ENCODE results near the gene NHS. TPM values are rescaled to one million over a fixed set of nuclear protein-coding genes. Genes with fewer than 3 reads are reported as not detected.

NHS gene
- polyA plus RNA-seq, 1 donor (not counting 4 experiments of a cell fraction or from before 2014, with no cell fraction given) = 5.4 TPM

DNA sequence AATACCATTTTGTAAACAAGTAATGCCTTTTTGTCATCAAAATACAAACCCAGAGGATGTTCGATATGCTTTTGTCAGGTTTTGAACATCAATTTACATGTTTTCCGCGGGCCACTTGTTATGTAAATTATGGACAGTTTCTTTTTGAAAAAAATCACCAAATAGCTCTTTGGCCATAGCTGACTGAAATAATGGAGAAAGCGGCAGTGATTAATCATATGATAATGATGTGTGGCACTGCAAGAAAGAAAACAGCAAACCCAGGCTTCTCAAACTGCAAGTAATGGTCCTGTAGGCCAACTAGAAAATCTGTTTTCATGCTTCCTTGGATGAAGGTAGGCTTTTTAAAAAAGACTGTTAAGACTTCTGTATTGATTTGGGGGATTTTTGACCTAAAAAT lies 346.7 kb downstream of the NHS start:
- TF ChIP-seq EZH2 (IDR thresholded peaks at IDR 0.05; ENCODE audit: low read length) = no peak
- TF ChIP-seq, protein P1, sequence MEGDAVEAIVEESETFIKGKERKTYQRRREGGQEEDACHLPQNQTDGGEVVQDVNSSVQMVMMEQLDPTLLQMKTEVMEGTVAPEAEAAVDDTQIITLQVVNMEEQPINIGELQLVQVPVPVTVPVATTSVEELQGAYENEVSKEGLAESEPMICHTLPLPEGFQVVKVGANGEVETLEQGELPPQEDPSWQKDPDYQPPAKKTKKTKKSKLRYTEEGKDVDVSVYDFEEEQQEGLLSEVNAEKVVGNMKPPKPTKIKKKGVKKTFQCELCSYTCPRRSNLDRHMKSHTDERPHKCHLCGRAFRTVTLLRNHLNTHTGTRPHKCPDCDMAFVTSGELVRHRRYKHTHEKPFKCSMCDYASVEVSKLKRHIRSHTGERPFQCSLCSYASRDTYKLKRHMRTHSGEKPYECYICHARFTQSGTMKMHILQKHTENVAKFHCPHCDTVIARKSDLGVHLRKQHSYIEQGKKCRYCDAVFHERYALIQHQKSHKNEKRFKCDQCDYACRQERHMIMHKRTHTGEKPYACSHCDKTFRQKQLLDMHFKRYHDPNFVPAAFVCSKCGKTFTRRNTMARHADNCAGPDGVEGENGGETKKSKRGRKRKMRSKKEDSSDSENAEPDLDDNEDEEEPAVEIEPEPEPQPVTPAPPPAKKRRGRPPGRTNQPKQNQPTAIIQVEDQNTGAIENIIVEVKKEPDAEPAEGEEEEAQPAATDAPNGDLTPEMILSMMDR (optimal IDR thresholded peaks at IDR 0.05 in 1 of 3, IDR thresholded peaks at IDR 0.05 in 1 of 3, conservative IDR thresholded peaks at IDR 0.05 in 1 of 3; ENCODE audit: extremely low read depth in 1 of 3, insufficient read depth in 2 of 3, low read length in 3 of 3) = no peak
- no peaks in the 10 kb centered on the region for H3K9me3 ChIP-seq (ENCODE audit: control insufficient read depth, low read depth, low read length)
- no peak for FAIRE-seq
- no peaks in the 10 kb centered on the region for H4K20me1 ChIP-seq (ENCODE audit: control insufficient read depth, extremely low read depth, insufficient read depth, low read length)
- H3K4me2 ChIP-seq (ENCODE audit: control insufficient read depth, extremely low read depth, insufficient read depth, low read depth, low read length) = no peak overlapping the region
- dilution Hi-C loops (cut with MboI; ENCODE audit: extremely low pct_ligation_motif_present, low sequenced_read_pairs) = no loop called here
- peaks cover 0 to 1% of the 10 kb centered on the region in 2 experiments for H3K36me3 ChIP-seq (ENCODE audit: control insufficient read depth in 2 of 2, extremely low read depth in 1 of 2, insufficient read depth in 2 of 2, low read length in 2 of 2)
- H3K27me3 ChIP-seq (ENCODE audit: control insufficient read depth, extremely low read depth, insufficient read depth, low read length) = no peaks in the 10 kb centered on the region
- no peaks in the 10 kb centered on the region for H3K4me1 ChIP-seq (ENCODE audit: control insufficient read depth, extremely low read depth, insufficient read depth, low read length)
- no peaks in the 10 kb centered on the region for H3K79me2 ChIP-seq (ENCODE audit: control insufficient read depth, insufficient read depth, low read length)
- no peak overlapping the region for H3K9ac ChIP-seq (ENCODE audit: control insufficient read depth, extremely low read depth, insufficient read depth, low read length)
- H3K4me3 ChIP-seq (ENCODE audit: control insufficient read depth in 2 of 3, extremely low read depth in 1 of 3, insufficient read depth in 2 of 3, low read depth in 1 of 3, low read length in 3 of 3) = no peak overlapping the region
- no peak overlapping the region for H2AFZ ChIP-seq (ENCODE audit: control insufficient read depth, low read length)
- H3K27ac ChIP-seq (ENCODE audit: control insufficient read depth, insufficient read depth, low read length) = no peak overlapping the region
- no peaks in the 10 kb centered on the region for H3K9me1 ChIP-seq (ENCODE audit: control insufficient read depth, extremely low read depth, insufficient read depth, low read length)
- DNase-seq (ENCODE audit: low read depth, low spot score) = no peak

DNA sequence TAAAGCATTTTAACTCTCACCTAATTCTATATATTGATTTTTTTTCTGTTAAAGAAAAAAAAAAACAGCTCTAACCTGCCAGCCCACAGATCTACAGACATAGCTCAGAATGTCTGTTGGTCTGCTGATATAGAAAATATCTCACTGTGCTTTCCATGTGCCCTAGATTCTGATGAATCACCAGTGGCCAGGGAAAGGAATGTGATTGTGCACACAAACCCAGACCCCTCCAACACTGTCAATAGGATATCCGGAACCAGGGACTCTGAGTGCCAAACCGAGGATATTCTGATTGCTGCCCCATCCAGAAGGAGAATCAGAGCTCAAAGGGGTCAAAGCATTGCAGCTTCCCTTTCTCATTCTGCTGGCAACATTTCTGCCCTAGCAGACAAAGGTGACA lies 350.2 kb downstream of the NHS start:
- no peak for DNase-seq (ENCODE audit: low read depth, low spot score)
- FAIRE-seq = no peak
- H3K4me2 ChIP-seq (ENCODE audit: control insufficient read depth, extremely low read depth, insufficient read depth, low read depth, low read length) = no peak overlapping the region
- no peaks in the 10 kb centered on the region for H3K4me1 ChIP-seq (ENCODE audit: control insufficient read depth, extremely low read depth, insufficient read depth, low read length)
- no peaks in the 10 kb centered on the region for H4K20me1 ChIP-seq (ENCODE audit: control insufficient read depth, extremely low read depth, insufficient read depth, low read length)
- no peak overlapping the region for H3K4me3 ChIP-seq (ENCODE audit: control insufficient read depth in 2 of 3, extremely low read depth in 1 of 3, insufficient read depth in 2 of 3, low read depth in 1 of 3, low read length in 3 of 3)
- no peaks in the 10 kb centered on the region for H3K9me1 ChIP-seq (ENCODE audit: control insufficient read depth, extremely low read depth, insufficient read depth, low read length)
- H3K9me3 ChIP-seq (ENCODE audit: control insufficient read depth, low read depth, low read length) = no peaks in the 10 kb centered on the region
- peaks cover 0 to 1% of the 10 kb centered on the region in 2 experiments for H3K36me3 ChIP-seq (ENCODE audit: control insufficient read depth in 2 of 2, extremely low read depth in 1 of 2, insufficient read depth in 2 of 2, low read length in 2 of 2)
- TF ChIP-seq, protein P1 (optimal IDR thresholded peaks at IDR 0.05 in 1 of 3, IDR thresholded peaks at IDR 0.05 in 1 of 3, conservative IDR thresholded peaks at IDR 0.05 in 1 of 3; ENCODE audit: extremely low read depth in 1 of 3, insufficient read depth in 2 of 3, low read length in 3 of 3) = no peak
- TF ChIP-seq EZH2 (IDR thresholded peaks at IDR 0.05; ENCODE audit: low read length) = no peak
- no peaks in the 10 kb centered on the region for H3K27me3 ChIP-seq (ENCODE audit: control insufficient read depth, extremely low read depth, insufficient read depth, low read length)
- H3K27ac ChIP-seq (ENCODE audit: control insufficient read depth, insufficient read depth, low read length) = no peak overlapping the region
- no peak overlapping the region for H3K9ac ChIP-seq (ENCODE audit: control insufficient read depth, extremely low read depth, insufficient read depth, low read length)
- H2AFZ ChIP-seq (ENCODE audit: control insufficient read depth, low read length) = no peak overlapping the region
- dilution Hi-C loops (cut with MboI; ENCODE audit: extremely low pct_ligation_motif_present, low sequenced_read_pairs) = no loop called here
- H3K79me2 ChIP-seq (ENCODE audit: control insufficient read depth, insufficient read depth, low read length) = no peaks in the 10 kb centered on the region
